HG02938 (cell line): ENCODE measurements around the gene VPS9D1.

ENCODE experiments used
- ATAC-seq: cut with Tn5 transposase; IDR thresholded peaks from one replicate; pipeline ENCODE4 v1.9.1; 2021; ENCODE audit warnings: mild to moderate bottlenecking, moderate library complexity; ENCODE audit not compliant: unreplicated experiment

The VPS9D1 gene

DNA sequence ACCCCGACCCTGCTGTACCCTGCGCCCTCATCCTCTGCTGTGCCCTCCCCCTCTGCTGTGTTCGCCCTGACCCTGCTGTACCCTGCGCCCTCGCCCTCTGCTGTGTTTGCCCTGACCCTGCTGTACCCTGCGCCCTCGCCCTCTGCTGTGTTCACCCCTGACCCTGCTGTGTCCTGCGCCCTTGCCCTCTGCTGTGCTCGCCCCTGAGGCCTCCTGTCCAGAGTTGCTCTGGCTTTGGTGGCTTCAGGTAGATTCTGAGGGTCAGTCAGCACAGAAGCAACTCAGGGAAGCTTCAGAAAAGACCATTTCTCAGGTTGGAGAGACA lies 12.2 kb upstream of the VPS9D1 start:
- no peak for ATAC-seq

DNA sequence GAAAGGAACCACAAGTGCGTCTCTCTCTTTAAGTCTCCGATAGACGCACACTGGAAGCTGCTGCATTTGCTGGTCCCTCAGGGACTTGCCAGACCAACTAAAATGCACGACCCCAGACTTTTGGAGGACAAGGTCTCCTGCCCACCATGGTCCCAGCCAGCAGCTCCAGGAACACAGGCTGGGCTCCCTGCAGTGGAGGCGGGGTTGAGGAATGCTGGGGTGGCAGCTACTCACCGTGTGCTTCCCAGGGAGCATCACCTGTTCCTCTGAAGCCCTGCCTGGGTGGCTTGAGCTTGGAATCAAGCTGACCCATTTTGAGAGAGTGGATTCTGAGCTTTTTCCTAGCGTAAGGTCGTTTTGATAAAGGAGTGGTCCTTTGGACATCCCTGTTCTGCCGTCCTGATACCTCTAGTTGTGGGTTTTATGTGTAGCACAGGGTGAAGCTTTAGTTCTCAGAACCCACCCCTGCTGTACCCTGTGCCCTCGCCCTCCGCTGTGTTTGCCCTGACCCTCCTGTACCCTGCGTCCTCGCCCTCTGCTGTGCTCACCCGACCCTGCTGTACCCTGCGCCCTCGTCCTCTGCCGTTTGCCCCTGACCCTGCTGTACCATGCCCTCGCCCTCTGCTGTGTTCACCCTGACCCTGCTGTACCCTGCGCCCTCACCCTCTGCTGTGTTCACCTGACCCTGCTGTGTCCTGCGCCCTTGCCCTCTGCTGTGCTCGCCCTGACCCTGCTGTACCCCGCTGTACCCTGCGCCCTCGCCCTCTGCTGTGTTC lies 11.6 kb upstream of the VPS9D1 start:
- no peak for ATAC-seq

- ATAC-seq, result no peak
Observed at GRCh38 chr16:89730610-89731234, 10.0 kb upstream of the VPS9D1 start.

- no peak for ATAC-seq
Observed at GRCh38 chr16:89729863-89730593, 9.3 kb upstream of the VPS9D1 start.

DNA sequence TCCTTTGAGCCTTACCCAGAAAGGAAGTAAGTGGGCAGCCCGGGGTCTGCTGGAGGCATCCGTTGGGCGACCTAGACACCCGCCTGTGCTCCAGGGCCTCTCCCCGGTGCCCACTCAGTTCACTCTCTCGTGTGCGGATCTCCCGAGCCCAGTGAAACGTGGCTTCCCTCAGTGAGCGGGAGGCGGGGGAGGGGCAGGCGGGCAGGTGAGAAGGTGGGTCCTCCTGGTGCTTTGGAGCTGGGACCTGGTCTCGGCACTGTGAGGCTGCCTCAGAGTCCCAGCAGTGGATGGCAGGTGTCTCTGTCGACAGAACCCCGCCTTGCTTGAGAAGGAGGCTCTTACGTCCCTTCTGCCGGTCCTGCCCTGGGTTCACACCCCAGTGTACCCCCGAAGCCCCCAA lies 8.6 kb upstream of the VPS9D1 start:
- no peak for ATAC-seq

DNA sequence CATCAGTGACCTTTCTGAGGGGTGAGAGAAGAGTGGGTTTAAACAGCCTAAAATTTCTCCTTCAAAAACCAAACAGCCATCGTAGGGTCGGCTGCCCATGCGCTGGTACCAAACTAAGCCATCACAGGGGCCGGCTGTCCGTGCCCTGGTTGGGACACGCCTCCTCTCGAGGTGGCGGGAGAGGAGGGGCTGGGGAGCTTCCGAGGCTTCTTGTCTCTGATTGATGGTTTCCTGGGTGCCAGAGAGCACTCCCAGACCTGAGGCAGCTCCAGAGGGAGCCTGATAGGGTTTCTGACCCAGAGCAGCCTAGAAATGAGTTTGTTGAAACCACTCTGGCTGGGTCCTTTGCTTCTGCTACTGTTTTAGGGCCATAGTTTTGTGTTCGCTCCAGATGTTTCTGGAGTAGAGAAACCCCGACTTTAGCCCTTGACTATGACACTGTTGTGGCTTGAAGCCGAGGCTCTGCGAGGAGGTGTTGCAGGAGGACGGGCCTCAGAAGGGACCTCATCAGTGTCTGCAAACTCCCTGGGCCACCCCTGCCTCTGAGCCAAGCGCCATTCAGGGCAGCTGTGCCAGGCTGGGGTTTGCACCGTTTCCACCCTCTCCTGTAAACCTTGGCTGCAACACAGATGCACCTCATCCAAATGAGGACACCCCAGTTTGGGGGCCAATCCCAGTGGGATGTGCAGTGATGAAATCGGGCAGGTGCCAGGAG lies 6.9 kb upstream of the VPS9D1 start:
- ATAC-seq, result no peak

- ATAC-seq, result no peak
Observed at GRCh38 chr16:89723279-89724250, 2.9 kb upstream of the VPS9D1 start.

- no peak for ATAC-seq
Observed at GRCh38 chr16:89722392-89723278, 1.9 kb upstream of the VPS9D1 start.

DNA sequence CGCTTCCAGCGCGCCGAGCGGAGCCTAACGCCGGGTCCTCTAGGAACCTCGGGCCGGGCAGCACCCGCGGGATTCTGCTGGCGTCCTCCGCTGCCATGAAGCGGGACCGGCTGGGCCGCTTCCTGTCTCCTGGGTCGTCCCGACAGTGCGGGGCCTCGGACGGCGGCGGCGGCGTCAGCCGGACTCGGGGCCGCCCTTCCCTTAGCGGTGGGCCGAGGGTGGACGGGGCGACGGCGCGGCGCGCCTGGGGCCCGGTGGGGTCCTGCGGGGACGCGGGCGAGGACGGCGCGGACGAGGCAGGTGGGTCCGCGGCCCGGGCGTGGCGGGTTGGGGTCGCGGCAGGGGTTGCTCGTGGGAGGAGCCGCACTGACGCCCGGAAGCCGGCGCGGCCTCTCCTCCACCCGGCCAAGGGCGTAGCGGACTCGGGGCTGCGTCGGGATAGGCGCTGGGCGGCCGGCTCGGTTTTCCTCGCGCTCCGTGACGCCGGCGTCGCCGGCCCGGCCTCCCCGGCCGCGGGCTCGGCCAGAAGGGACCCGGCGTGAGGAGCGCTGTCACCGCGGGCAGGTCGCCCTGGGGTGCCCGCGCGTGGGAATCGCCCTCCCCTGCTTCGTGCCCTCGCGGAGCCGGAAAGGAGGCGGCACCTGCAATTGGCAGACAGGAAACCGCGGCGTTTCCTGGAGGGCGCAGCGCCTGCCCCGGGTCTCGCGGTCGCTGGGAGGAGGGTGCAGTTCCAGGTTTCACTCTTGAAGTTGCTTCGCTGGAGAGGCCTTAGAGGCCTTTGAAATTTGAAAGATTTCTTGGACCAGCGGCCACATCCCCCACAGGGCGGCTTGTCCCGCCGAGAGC lies 1.1 kb upstream of the VPS9D1 start:
- peak; percentile 17 for ATAC-seq

GRCh38 chr16:89720551-89720812 lies 216 bp downstream of the VPS9D1 start:
- ATAC-seq, result peak; percentile 4

DNA sequence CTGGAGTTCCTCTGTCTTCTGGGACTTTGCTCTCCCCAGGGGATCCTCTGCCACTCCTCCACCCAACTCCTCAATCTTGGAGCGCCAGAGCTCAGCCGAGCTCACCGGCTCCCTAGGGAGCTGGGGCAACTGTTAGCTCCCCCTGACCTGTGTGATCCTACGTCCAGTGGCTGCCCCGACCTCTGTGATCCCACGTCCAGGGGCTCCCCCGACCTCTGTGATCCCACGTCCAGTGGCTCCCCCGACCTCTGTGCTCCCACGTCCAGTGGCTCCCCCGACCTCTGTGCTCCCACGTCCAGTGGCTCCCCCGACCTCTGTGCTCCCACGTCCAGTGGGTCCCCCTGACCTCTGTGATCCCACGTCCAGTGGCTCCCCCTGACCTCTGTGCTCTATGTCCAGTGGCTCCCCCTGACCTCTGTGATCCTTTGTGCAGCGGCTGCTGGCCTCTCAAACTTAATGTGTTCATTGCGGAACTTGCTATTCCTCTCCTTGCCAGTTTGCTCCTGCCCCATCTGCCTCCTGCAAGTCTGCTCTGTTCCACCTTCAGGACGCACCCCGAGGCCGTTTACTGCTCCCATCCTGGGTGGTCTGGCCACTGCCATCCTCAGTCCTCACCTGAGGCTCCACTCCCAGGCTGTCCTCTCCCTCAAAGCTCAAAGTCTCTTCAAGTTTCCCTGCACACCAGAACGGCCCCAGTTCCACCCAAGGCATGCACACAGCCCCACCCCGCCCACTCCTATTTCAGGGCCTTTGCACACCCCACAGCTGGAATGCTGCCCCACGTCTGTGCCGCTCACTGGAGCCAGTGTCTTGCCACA lies 2.8 kb downstream of the VPS9D1 start:
- no peak for ATAC-seq

DNA sequence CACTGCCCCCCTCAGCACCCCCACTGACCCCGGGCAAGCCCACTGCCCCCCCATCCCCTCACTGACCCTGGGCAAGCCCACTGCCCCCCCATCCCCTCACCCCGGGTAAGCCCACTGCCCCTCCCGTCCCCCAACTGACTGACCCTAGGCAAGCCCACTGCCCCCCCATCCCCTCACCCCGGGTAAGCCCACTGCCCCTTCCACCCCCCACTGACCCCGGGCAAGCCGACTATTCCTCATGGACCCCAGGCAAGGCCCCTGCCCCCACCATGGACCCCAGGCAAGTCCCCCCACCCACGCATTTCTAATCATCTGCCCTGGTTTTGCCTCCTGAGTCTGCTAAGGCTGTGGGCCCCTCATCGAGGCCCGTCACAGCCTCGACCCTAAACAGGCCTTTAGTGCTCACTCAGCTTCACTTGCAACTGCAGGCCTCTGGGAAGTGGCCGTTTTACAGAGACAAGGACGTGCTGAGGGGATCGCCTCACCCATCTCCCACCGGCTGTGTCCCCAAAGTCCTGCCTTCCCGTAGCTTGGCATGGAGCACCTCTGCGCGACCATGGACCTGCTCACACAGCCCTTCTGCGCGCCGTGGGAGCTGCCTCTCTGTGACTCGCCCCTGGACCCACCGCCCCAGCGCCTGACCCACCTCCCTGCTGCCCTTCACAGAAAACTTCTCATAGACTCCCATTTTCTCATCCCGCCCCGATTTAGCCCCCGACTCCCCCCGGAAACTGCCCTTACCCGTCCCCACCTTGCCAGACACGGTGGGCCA lies 3.6 kb downstream of the VPS9D1 start:
- no peak for ATAC-seq

DNA sequence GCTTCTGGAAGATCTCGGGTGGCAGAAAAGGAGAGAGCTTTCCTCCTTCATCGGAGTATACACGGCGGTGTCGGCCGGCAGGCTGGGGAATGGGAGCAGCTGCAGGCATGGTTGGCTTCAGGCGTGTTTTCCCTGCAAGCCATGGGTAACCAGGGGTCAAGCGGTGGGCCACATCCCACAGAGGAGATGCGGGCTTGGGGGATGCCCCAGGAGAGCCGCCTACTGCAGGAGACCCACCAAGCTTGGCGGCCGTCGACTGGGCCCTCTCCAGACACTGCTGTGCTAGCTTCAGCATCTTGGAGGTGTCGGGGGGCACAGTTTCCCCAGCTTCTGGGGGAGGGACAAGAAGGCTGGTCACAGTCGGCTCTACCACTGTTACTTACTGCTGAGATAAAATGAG lies 4.2 kb downstream of the VPS9D1 start:
- no peak for ATAC-seq

DNA sequence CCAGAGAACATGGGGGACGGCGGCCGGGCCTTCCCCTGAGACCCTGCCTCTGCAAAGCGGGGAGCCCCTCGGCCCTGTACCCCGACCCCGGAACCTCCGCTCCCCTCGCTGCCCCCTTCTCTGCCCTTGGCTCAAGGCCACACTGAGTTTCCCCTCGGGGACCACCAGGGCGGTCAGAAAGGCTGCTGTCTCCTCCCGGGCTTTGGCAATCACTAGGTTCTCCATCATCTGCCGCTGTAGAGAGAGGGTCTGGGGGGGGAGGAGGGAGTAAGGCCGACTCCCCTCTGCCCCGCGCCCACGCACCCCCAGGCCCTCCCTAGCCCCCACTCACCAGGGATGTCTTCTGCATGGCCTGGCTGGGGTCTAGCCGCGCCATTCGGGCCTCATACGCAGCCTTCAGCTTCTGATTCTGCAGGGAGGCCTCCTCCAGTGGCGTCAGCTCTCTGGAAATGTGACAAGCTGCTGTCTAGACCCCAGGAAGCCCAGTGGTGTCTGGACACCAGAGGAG lies 8.4 kb downstream of the VPS9D1 start:
- no peak for ATAC-seq

- ATAC-seq, result no peak
Observed at GRCh38 chr16:89711601-89712273, 9.0 kb downstream of the VPS9D1 start.
